ENCODE results near the gene KIAA1755. TPM values are rescaled to one million over a fixed set of nuclear protein-coding genes. Genes with fewer than 3 reads are reported as not detected.

KIAA1755 gene
- total and polyA plus RNA-seq, 2 experiments from 2014 or later, result 4.0 to 5.1 TPM

- peak overlapping the region; percentile 33 for H3K9ac ChIP-seq
- H3K27ac ChIP-seq, result peak overlapping the region; percentile 45
- H3K9me3 ChIP-seq (ENCODE audit: low read depth), result no peaks in the 10 kb centered on the region
- no peaks in the 10 kb centered on the region for H3K27me3 ChIP-seq (replicated peaks; ENCODE audit: insufficient read depth)
- no peak overlapping the region for H3K4me3 ChIP-seq
- H2AFZ ChIP-seq, result peak overlapping the region; percentile 55
- no peaks in the 10 kb centered on the region for H4K20me1 ChIP-seq (ENCODE audit: insufficient read depth)
- H3K4me1 ChIP-seq (ENCODE audit: insufficient read depth), result peaks cover 52% of the 10 kb centered on the region
- TF ChIP-seq EZH2 (IDR thresholded peaks at IDR 0.05; ENCODE audit: insufficient read depth, poor library complexity, severe bottlenecking) (no peak), EZH2phosphoT487 (IDR thresholded peaks at IDR 0.05; ENCODE audit: insufficient read depth, low read depth) (no peak)
- H3K9me2 ChIP-seq (ENCODE audit: insufficient read depth), result no peaks in the 10 kb centered on the region
- 29 to 39% methylated on average over 11 of the region's 11 CpGs for WGBS, 2 experiments (ENCODE audit: low coverage in 1 of 2, low lambda C conversion rate in 2 of 2, missing lambda C conversion rate in 2 of 2)
- DNase-seq, result peak; percentile 52
- in situ Hi-C loops (cut with MboI), result no loop called here
- peak overlapping the region; percentile 2 for H3K4me2 ChIP-seq (ENCODE audit: unreplicated experiment)
- peaks cover 61% of the 10 kb centered on the region for H3F3A ChIP-seq (ENCODE audit: insufficient read depth)
- H3K36me3 ChIP-seq (ENCODE audit: low read depth), result no peaks in the 10 kb centered on the region
- H3K79me2 ChIP-seq (ENCODE audit: insufficient read depth), result no peaks in the 10 kb centered on the region
Observed at GRCh38 chr20:38170826-38171674, 89.5 kb downstream of the KIAA1755 start.

GRCh38 chr20:38170219-38170825, 90.2 kb downstream of the KIAA1755 start:
- no peak for DNase-seq
- peak overlapping the region; percentile 45 for H3K27ac ChIP-seq

DNA sequence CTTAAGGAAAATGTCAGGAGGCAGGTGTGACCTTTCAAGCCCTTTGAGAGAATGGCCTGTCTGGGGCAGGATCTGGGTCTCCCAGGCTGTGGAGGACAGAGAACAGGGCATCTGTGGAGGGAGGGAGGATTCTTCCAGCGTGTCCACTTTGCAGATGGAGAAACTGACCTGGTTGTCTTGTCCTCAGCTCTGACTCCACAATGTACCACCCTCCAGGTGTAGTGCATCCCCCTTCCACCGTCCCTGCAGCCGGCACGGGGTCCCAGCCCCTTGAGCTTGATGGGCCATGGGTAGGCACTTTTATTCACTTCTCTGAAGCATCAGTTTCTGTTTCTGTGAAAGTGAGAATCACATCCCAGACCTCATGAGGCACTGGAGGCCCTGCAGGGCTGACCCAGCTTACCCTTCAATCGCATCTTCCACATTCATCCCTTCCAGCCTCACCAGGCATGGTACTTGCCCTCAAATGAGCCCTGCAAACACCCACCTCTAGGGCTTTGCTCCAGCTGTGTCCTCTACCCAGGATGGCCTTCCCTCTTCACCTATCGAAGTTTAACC, 90.8 kb downstream of the KIAA1755 start:
- TF ChIP-seq EZH2 (IDR thresholded peaks at IDR 0.05; ENCODE audit: insufficient read depth, poor library complexity, severe bottlenecking) (no peak), EZH2phosphoT487 (IDR thresholded peaks at IDR 0.05; ENCODE audit: insufficient read depth, low read depth) (no peak)
- no peak overlapping the region for H2AFZ ChIP-seq
- no peak overlapping the region for H3K4me3 ChIP-seq
- WGBS, 2 experiments (ENCODE audit: low coverage in 1 of 2, low lambda C conversion rate in 2 of 2, missing lambda C conversion rate in 2 of 2), result 97 to 98% methylated on average over 6 of the region's 6 CpGs
- H3K4me2 ChIP-seq (ENCODE audit: unreplicated experiment), result no peak overlapping the region
- H3F3A ChIP-seq (ENCODE audit: insufficient read depth), result peaks cover 61% of the 10 kb centered on the region
- in situ Hi-C loops (cut with MboI), result loop anchor here (10.0 kb wide), 1 partner anchor 95 kb away; no protein-coding TSS in a partner anchor
- no peak overlapping the region for H3K27ac ChIP-seq
- no peaks in the 10 kb centered on the region for H3K79me2 ChIP-seq (ENCODE audit: insufficient read depth)
- no peaks in the 10 kb centered on the region for H4K20me1 ChIP-seq (ENCODE audit: insufficient read depth)
- DNase-seq, result no peak
- H3K27me3 ChIP-seq (replicated peaks; ENCODE audit: insufficient read depth), result no peaks in the 10 kb centered on the region
- H3K4me1 ChIP-seq (ENCODE audit: insufficient read depth), result peaks cover 52% of the 10 kb centered on the region
- no peaks in the 10 kb centered on the region for H3K36me3 ChIP-seq (ENCODE audit: low read depth)
- no peaks in the 10 kb centered on the region for H3K9me2 ChIP-seq (ENCODE audit: insufficient read depth)
- H3K9me3 ChIP-seq (ENCODE audit: low read depth), result no peaks in the 10 kb centered on the region
- H3K9ac ChIP-seq, result no peak overlapping the region

More at GRCh38 chr20:38170219-38170825, 90.2 kb downstream of the KIAA1755 start:
- H4K20me1 ChIP-seq (ENCODE audit: insufficient read depth), result no peaks in the 10 kb centered on the region
- WGBS, 2 experiments (ENCODE audit: low coverage in 1 of 2, low lambda C conversion rate in 2 of 2, missing lambda C conversion rate in 2 of 2), result 73 to 74% methylated on average over 8 of the region's 8 CpGs
- TF ChIP-seq EZH2 (IDR thresholded peaks at IDR 0.05; ENCODE audit: insufficient read depth, poor library complexity, severe bottlenecking) (no peak), EZH2phosphoT487 (IDR thresholded peaks at IDR 0.05; ENCODE audit: insufficient read depth, low read depth) (no peak)
- H3K4me2 ChIP-seq (ENCODE audit: unreplicated experiment), result no peak overlapping the region
- no peaks in the 10 kb centered on the region for H3K36me3 ChIP-seq (ENCODE audit: low read depth)
- in situ Hi-C loops (cut with MboI), result no loop called here
- H3K4me1 ChIP-seq (ENCODE audit: insufficient read depth), result peaks cover 52% of the 10 kb centered on the region
- H3F3A ChIP-seq (ENCODE audit: insufficient read depth), result peaks cover 61% of the 10 kb centered on the region
- no peak overlapping the region for H3K4me3 ChIP-seq
- H3K27me3 ChIP-seq (replicated peaks; ENCODE audit: insufficient read depth), result no peaks in the 10 kb centered on the region
- H3K9me2 ChIP-seq (ENCODE audit: insufficient read depth), result no peaks in the 10 kb centered on the region
- peak overlapping the region; percentile 33; the same call in 1 of the 2 replicates for H3K9ac ChIP-seq
- no peaks in the 10 kb centered on the region for H3K79me2 ChIP-seq (ENCODE audit: insufficient read depth)
- H3K9me3 ChIP-seq (ENCODE audit: low read depth), result no peaks in the 10 kb centered on the region
- H2AFZ ChIP-seq, result peak overlapping the region; percentile 55

GRCh38 chr20:38168791-38169589, 91.5 kb downstream of the KIAA1755 start:
- Histone ChIP-seq H3K9me3 (ENCODE audit: low read depth) (no peaks in the 10 kb centered on the region), H2AFZ (no peak overlapping the region), H3K79me2 (ENCODE audit: insufficient read depth) (no peaks in the 10 kb centered on the region), H3K27me3 (replicated peaks; ENCODE audit: insufficient read depth) (no peaks in the 10 kb centered on the region), H3K27ac (peak overlapping the region; percentile 77), H3K4me3 (no peak overlapping the region), H3K9me2 (ENCODE audit: insufficient read depth) (no peaks in the 10 kb centered on the region), H3F3A (ENCODE audit: insufficient read depth) (peaks cover 56% of the 10 kb centered on the region), H3K9ac (peak overlapping the region; percentile 32), H3K4me2 (ENCODE audit: unreplicated experiment) (peak overlapping the region; percentile 46), H3K4me1 (ENCODE audit: insufficient read depth) (peaks cover 52% of the 10 kb centered on the region), H3K36me3 (ENCODE audit: low read depth) (no peaks in the 10 kb centered on the region), H4K20me1 (ENCODE audit: insufficient read depth) (no peaks in the 10 kb centered on the region)
- WGBS, 2 experiments (ENCODE audit: low coverage in 1 of 2, low lambda C conversion rate in 2 of 2, missing lambda C conversion rate in 2 of 2), result 78 to 80% methylated on average over 7 to 8 of the region's 8 CpGs
- in situ Hi-C loops (cut with MboI), result loop anchor here (10.0 kb wide), 1 partner anchor 94 kb away; no protein-coding TSS in a partner anchor
- DNase-seq, result peak; percentile 44
- no peak for TF ChIP-seq EZH2phosphoT487 (IDR thresholded peaks at IDR 0.05; ENCODE audit: insufficient read depth, low read depth)
